AG04449 (cell line): Measurements from ENCODE around the gene PSMD5.
A peak's percentile ranks its signal among the peaks of the same experiment; 100 is the strongest.

Experiments
- CTCF ChIA-PET: fragments of 350-600 bp; formaldehyde crosslinking; extraction: SDS; loops from one replicate; lab custom pipeline; 2021; ENCODE audit warnings: antibody characterized with exemption; lab: Yijun Ruan, JAX
- POLR2A ChIA-PET: fragments of 400-600, 350-600 bp; formaldehyde crosslinking; extraction: SDS; loops from one replicate; lab custom pipeline; 2020; ENCODE audit warnings: antibody characterized with exemption, inconsistent platforms; lab: Yijun Ruan, JAX
- DNase-seq: peaks from one replicate; pipeline ENCODE4 v3.0.0-alpha.2; 2010; ENCODE audit warnings: low read depth, low spot score
- H3K4me3 ChIP-seq: 2 replicates; pipeline ENCODE4 v1.5.1; 2011; ENCODE audit warnings: low read depth, mild to moderate bottlenecking, control low read depth, low read length
- CTCF ChIP-seq: IDR thresholded peaks from one replicate; pipeline ENCODE4 v1.5.1; 2011; ENCODE audit warnings: mild to moderate bottlenecking, moderate library complexity, low read length, control low read depth, inconsistent platforms; ENCODE audit not compliant: insufficient read depth; ENCODE audit errors: missing control alignments

The PSMD5 gene

DNA sequence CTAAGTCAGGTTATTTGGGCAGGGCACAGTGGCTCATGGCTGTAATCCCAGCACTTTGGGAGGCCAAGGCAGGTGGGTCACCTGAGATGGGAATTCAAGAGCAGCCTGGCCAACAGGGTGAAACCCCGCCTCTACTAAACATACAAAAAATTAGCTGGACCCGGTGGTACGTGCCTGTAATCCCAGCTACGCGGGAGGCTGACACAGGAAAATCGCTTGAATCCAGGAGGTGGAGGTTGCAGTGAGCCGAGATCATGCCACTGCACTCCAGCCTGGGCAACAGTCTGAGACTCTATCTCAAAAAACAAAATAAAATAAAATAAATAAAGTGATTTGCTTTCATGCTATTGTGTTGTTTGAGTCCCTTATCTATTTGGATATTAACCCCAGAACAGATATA, 41.3 kb downstream of the PSMD5 start:
- ChIA-PET POLR2A (no interaction called here), CTCF (no interaction called here)
- no peak for DNase-seq
- no peak for TF ChIP-seq CTCF
- no peak overlapping the region for H3K4me3 ChIP-seq

DNA sequence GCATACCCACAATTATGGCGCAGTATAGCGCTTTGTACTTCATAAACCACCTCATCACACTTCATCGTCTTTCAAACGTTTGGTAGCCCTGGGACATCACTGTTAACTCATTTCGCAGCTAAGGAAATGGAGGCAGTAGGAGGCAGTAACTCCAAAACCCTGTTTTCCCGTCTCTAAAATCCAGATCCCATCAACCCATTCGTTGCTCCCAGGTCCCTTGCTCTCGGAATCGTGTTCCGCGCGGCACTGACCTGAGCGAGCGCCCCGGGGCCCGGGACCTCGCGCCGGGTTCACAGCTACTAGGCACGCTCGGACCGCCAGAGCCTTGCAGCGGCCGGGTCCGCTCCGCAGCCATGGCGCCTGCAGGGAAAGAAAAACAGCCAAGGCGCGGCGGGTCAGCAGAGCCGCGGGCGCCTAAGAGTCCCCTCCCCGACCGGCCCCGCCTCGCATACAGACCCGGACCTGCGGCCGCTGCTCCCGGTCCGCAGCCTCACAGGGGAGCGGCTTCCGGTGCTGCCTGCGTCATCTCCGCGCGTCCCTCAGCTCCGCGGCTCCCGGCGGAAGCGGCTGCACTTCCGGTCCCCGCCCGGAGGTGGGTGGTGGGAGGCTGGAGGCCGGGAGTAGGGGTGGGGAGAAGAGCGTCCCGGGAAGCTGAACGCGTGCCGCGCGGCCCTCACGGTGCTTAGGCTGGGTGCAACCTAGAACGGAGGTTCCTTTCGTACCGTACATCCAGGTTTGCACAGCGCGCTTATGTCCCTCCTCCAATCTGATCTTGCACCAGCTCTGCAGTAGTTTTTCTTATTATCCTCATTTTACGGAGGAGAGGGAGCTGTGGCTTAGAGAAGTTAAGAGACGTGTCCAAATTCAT, 49.6 kb downstream of the PSMD5 start, which contains the start of gene FBXW2:
Gene FBXW2, minus strand, starts transcription at position 519 of the 868 bp plus-strand sequence. CDS start 5,158 bp downstream, outside the sequence.
- CTCF ChIA-PET: interaction anchor here (0.8 to 2.3 kb wide), 6 partner anchors 20 to 189 kb away, joined by 3 to 7 read pairs (median 3); no protein-coding TSS in a partner anchor

GRCh38 chr9:120791161-120791560, 51.6 kb downstream of the PSMD5 start:
- ChIA-PET CTCF (interaction anchor here (0.9 to 1.5 kb wide), 2 partner anchors 35 to 189 kb away, joined by 3 to 8 read pairs; no protein-coding TSS in a partner anchor), POLR2A (no interaction called here)
- DNase-seq: no peak
- H3K4me3 ChIP-seq: no peak overlapping the region
- no peak for TF ChIP-seq CTCF

More for the DNA sequence above, 49.6 kb downstream of the PSMD5 start, which contains the start of gene FBXW2:
- peak; percentile 21 for DNase-seq
- peak within 1 kb of the TSS; percentile 85 for H3K4me3 ChIP-seq
- POLR2A ChIA-PET: interaction anchor here (0.6 to 1.4 kb wide), 4 partner anchors 9 to 49 kb away, joined by 3 to 7 read pairs (median 5); partner anchors contain the start of gene PSMD5
- no peak for TF ChIP-seq CTCF

- ChIA-PET CTCF (interaction anchor here (1.2 kb wide), 1 partner anchor 149 kb away, joined by 3 read pairs; no protein-coding TSS in a partner anchor), POLR2A (no interaction called here)
- no peak overlapping the region for H3K4me3 ChIP-seq
Observed at GRCh38 chr9:120787933-120788332, 54.8 kb downstream of the PSMD5 start.

DNA sequence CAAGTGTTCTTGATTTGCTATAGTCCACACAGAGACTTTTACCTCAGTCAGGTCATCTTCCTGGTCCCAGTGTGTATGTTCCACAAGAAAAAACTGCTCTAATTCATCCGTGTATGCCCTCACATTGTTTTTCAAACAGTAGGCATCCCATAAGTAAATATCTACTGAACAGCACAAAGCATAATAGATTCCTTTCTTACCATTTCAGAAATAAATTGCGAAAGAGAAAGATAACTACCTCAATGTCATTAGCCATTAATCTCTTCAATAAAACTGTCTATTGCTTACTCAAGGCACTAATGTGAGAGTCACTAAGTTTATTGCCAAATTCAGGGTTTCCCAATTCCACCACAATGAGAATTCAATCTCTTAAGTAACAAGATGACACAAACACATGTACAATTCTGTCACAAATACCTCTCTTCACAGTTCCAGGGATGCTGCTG, 59.1 kb downstream of the PSMD5 start:
- peak; percentile 51 for DNase-seq
- no peak overlapping the region for H3K4me3 ChIP-seq
- ChIA-PET CTCF (no interaction called here), POLR2A (interaction anchor here (1.4 kb wide), 1 partner anchor 9 kb away, joined by 7 read pairs; the partner anchor contains the start of gene FBXW2)
- TF ChIP-seq CTCF: no peak

More at GRCh38 chr9:120787933-120788332, 54.8 kb downstream of the PSMD5 start:
- no peak for DNase-seq
- TF ChIP-seq CTCF: no peak

DNA sequence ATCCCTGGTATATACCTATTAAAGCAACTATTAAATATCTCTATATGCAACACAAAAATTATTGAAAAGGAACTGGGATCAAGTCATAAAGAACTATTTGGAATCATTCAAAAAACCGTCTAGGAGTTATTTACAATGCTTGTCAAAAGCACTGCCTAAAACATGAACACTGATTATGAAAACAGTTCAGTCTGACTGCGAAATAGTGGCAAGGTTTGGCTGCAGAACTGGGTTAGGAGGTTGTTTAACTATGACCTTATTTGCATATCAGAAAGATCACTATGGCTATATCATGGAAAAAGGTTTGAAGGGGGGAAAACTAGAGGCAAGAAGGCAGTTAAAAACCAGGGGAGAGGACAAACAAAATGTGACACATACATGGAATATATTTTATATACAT, 61.5 kb downstream of the PSMD5 start:
- DNase-seq: no peak
- H3K4me3 ChIP-seq: no peak overlapping the region
- POLR2A ChIA-PET: no interaction called here
- TF ChIP-seq CTCF: no peak
- CTCF ChIA-PET: interaction anchor here (1.0 kb wide), 1 partner anchor 25 kb away, joined by 4 read pairs; no protein-coding TSS in a partner anchor
